Activated T-cell treated with anti-CD3 and anti-CD28 coated beads, Interleukin-2, amount 50 U/mL, for 24 hours (primary cell): ENCODE results near the gene RHOBTB1.
"Not testable (repeated sequence)": the region's sequence is repeated elsewhere in the genome, so short reads cannot be mapped to it uniquely, and the experiment has no call there.

Experiments used
- DNase-seq: peaks from one replicate; pipeline ENCODE4 v3.0.0-alpha.2; 2020
- H3K27ac Mint-ChIP-seq: 2 replicates; pipeline ENCODE4 v1.8.0; 2020; ENCODE audit warnings: mild to moderate bottlenecking, mixed read lengths
- H3K27me3 Mint-ChIP-seq: 2 replicates; pipeline ENCODE4 v1.8.0; 2020; ENCODE audit warnings: mixed read lengths
- H3K36me3 Mint-ChIP-seq: 2 replicates; pipeline ENCODE4 v1.8.0; 2020; ENCODE audit warnings: low read depth, mixed read lengths
- H3K4me1 Mint-ChIP-seq: 2 replicates; pipeline ENCODE4 v1.8.0; 2020; ENCODE audit warnings: low read depth, mixed read lengths
- H3K4me3 Mint-ChIP-seq: 2 replicates; pipeline ENCODE4 v1.8.0; 2020; ENCODE audit warnings: mild to moderate bottlenecking, moderate library complexity, mixed read lengths
- H3K9me3 Mint-ChIP-seq: 2 replicates; pipeline ENCODE4 v1.8.0; 2020; ENCODE audit warnings: mixed read lengths

The RHOBTB1 gene

DNA sequence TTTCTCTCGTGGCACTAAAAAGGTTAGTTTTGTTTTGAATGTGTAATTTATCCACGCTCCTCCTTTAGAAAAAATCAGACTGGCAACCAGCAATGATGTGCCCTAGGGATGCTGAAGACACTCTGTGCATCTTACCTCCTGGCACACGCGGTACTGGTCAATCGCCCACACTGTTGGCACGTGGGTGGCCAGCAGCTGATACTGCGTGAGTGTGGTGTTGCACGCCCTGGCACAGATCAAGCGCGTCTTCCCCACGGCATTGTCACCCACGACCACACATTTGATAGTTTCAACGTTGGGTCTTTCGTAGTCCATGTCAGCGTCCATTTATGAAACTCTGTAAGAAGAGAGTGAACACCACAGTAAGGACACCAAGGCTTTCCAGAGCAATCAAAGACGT, 32.8 kb downstream of the RHOBTB1 start:
- no peaks in the 10 kb centered on the region for H3K36me3 Mint-ChIP-seq
- H3K4me3 Mint-ChIP-seq, result no peak overlapping the region
- H3K27me3 Mint-ChIP-seq, result peaks cover 11% of the 10 kb centered on the region
- H3K4me1 Mint-ChIP-seq, result peaks cover 10% of the 10 kb centered on the region
- H3K9me3 Mint-ChIP-seq, result peaks cover 3% of the 10 kb centered on the region
- DNase-seq, result no peak
- no peak overlapping the region for H3K27ac Mint-ChIP-seq

DNA sequence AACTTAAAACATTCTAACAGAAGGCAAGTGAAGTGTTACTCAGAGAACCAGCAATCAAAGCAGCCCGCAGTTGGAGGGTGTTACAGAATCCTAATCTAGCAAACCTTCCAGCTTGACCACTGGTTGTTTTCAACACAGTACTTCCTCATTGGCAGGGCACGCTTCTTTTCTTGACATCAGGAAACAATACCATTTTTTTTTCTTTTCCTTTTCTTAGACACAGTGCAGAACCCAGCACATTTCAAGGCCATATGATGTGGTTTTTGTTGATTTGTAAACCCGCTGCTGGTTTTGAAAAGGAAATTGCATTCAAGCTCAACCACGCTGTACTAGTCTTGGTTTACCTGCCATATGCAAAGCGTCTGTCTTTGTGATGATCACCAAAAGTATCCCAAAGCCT, 33.4 kb downstream of the RHOBTB1 start:
- no peaks in the 10 kb centered on the region for H3K36me3 Mint-ChIP-seq
- peaks cover 11% of the 10 kb centered on the region for H3K27me3 Mint-ChIP-seq
- H3K4me3 Mint-ChIP-seq, result no peak overlapping the region
- peaks cover 4% of the 10 kb centered on the region for H3K9me3 Mint-ChIP-seq
- DNase-seq, result no peak
- H3K27ac Mint-ChIP-seq, result no peak overlapping the region
- peaks cover 10% of the 10 kb centered on the region for H3K4me1 Mint-ChIP-seq

DNA sequence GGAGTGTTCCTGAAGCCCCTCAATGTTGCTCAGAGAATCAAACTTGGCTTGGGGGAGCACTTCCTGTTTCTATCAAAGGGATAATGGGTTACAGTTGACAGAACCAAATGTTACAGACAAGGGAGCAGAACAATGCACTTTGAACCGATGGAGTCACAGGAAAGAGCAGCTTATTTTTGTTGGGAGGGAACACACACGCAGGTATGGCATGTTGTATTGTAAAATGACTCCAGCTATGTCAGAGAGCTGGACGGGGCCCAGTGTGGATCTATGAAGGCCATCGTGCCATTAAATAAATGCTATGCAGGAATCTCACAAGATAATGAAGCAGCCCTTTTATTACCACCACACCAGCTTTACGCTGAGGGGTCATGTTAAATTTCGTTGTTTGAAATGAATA, 35.1 kb downstream of the RHOBTB1 start:
- no peak for DNase-seq
- H3K27ac Mint-ChIP-seq, result no peak overlapping the region
- H3K4me3 Mint-ChIP-seq, result no peak overlapping the region
- H3K27me3 Mint-ChIP-seq, result peaks cover 15% of the 10 kb centered on the region
- peaks cover 10% of the 10 kb centered on the region for H3K4me1 Mint-ChIP-seq
- no peaks in the 10 kb centered on the region for H3K36me3 Mint-ChIP-seq
- H3K9me3 Mint-ChIP-seq, result peaks cover 5% of the 10 kb centered on the region

DNA sequence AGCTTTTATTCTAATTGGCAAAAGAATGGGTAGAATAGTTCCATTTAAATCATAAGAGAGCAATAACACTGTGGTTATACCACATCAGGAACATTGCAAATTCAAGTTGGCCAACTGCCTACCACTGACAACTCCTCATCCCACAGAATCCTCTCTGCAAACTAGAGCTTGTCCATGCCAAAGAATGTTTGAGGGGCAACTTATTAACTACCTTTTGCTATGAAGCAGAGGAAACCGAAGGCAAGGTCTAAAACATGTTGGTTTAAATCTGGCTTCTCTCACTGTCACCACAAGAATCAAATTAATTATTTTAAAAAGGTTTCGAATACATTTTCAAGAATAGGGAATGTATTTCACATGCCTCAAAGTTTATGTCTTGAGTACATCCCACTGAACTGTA, 36.0 kb downstream of the RHOBTB1 start:
- H3K4me1 Mint-ChIP-seq, result peaks cover 10% of the 10 kb centered on the region
- DNase-seq, result no peak
- no peak overlapping the region for H3K4me3 Mint-ChIP-seq
- peaks cover 5% of the 10 kb centered on the region for H3K9me3 Mint-ChIP-seq
- H3K27ac Mint-ChIP-seq, result no peak overlapping the region
- no peaks in the 10 kb centered on the region for H3K36me3 Mint-ChIP-seq
- H3K27me3 Mint-ChIP-seq, result peaks cover 15% of the 10 kb centered on the region

DNA sequence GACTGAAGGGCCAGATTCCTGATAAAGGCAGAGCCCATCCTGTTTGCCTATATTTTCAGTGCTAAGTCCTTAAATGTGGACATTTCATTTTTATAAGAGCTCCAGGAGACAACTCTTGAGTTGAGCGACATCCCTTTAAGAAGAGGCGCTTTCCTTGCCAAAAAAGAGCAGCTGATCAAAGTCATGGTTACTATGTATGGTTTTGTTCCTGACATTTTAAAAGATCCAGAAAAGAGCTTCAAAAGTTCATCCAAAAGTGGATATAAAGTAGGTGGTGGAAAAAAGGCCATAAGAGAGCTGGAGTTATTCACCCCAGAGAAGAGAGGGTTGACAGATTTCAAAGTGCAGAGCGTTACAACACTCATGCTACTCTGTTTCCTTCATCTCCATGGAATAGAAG, 36.7 kb downstream of the RHOBTB1 start:
- DNase-seq, result no peak
- Mint-ChIP-seq H3K4me3 (no peak overlapping the region), H3K9me3 (peaks cover 5% of the 10 kb centered on the region), H3K4me1 (peaks cover 10% of the 10 kb centered on the region), H3K27me3 (peaks cover 15% of the 10 kb centered on the region), H3K36me3 (no peaks in the 10 kb centered on the region), H3K27ac (no peak overlapping the region)

DNA sequence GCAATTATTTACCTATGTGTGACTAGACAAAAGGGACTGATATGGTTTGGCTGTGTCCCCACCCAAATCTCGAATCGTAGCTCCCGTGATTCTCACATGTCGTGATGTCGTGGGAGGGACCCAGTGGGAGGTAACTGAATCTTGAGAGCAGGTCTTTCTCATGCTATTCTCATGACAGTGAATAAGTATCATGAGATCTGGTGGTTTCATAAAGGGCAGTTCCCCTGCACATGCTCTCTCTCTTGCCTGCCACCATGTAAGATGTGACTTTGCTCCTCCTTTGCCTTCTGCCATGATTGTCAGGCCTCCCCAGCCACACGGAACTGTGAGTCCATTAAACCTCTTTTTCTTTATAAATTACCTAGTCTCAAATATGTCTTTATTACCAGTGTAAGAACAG, 37.2 kb downstream of the RHOBTB1 start:
- not testable (repeated sequence) for H3K4me3 Mint-ChIP-seq, H3K4me1 Mint-ChIP-seq, DNase-seq, H3K9me3 Mint-ChIP-seq, H3K27ac Mint-ChIP-seq, H3K36me3 Mint-ChIP-seq
- peaks cover 15% of the 10 kb centered on the region for H3K27me3 Mint-ChIP-seq

DNA sequence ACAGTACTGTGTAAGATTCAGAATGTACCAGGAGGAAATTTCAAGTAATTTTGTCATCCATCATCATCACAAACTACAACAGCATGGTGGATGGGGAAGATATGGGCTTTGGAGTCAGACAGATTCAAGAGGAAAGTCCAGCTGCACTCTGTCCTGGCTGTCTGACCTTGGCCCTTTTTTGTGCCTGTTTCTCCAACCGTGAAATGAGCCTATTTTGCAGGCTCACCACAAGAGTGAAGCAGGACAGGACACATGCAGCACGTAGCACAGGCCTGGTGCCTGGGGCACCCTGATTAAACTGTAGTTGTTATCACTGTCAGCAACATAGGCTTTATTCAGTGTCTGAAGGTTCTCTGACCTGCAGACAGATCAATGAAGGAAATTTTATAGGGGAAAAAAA, 37.6 kb downstream of the RHOBTB1 start:
- peaks cover 5% of the 10 kb centered on the region for H3K9me3 Mint-ChIP-seq
- no peaks in the 10 kb centered on the region for H3K36me3 Mint-ChIP-seq
- H3K4me1 Mint-ChIP-seq, result peaks cover 10% of the 10 kb centered on the region
- H3K4me3 Mint-ChIP-seq, result no peak overlapping the region
- H3K27ac Mint-ChIP-seq, result no peak overlapping the region
- DNase-seq, result no peak
- H3K27me3 Mint-ChIP-seq, result peaks cover 12% of the 10 kb centered on the region

DNA sequence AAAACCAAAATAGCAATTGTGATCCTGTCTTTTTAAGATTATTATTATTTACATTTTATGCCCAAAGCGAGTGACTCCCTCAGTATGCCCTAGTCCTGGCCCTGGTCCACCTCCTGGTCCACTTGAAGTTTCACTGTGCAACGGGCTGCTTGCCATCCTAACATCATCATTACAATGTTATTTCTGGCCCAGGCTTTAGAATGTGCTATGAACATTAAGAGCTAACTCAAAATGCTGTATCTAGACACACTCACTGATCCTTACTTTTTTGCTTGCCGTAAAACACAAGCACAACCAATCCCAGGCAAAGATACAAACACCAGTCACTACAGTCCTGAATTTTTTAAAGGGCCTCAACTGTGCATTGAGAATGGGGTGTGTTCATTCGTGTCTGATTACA, 38.4 kb downstream of the RHOBTB1 start:
- Mint-ChIP-seq H3K4me1 (peaks cover 3% of the 10 kb centered on the region), H3K9me3 (peaks cover 5% of the 10 kb centered on the region), H3K36me3 (no peaks in the 10 kb centered on the region), H3K27me3 (peaks cover 11% of the 10 kb centered on the region), H3K27ac (no peak overlapping the region), H3K4me3 (no peak overlapping the region)
- DNase-seq, result no peak

DNA sequence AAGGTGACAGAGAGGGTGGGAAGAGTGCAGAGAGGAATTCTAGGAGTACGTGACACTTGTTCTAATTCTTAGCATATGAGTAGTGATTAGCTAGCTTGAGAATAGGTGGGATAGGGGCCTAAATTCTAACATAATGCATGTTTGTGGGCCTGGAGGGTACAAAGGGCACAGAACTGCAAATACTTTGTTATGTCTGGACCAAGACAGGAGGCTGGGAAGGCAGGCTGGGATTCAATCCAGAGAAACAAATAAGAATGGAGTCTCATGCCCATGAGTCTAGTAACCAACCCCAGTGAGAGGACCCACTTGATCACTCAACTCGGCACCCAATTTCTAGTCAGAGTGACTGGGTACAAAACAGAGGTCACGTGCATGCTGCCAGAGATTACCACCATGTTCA, 40.9 kb downstream of the RHOBTB1 start:
- Mint-ChIP-seq H3K9me3 (peaks cover 5% of the 10 kb centered on the region), H3K36me3 (no peaks in the 10 kb centered on the region), H3K4me1 (no peaks in the 10 kb centered on the region), H3K27ac (no peak overlapping the region), H3K4me3 (no peak overlapping the region), H3K27me3 (peaks cover 7% of the 10 kb centered on the region)
- DNase-seq, result no peak

DNA sequence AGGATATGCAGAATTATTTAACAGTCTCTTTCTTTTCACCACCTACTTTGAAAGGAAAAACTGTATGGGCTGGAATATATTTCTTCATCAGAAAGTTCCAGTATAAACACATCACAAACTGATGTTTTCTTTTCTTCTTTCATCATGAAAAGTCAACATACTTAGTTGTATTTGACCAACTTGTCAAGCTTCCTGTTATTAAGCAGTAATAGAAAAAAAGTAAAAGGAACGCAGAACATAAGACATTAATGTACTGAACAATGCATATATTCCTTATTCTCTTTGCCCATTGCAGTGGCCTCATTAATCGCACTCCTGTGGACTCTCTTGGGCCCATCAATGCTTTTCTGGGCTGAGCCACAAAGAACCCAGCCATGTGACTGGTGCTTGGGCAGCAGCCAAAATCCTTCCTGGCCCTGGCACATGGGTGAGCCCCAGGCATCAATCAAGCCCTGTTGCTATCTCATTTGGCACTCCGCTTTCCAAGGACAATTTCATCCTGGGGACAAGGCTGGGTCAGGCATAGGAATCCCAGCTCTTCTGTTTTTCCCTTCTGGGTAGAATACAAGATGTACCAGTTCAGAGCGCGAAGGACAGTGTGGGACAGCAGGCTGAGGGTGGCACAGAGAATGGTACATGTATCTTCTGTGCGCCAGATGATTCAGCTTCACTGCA, 42.3 kb downstream of the RHOBTB1 start:
- no peak overlapping the region for H3K4me3 Mint-ChIP-seq
- no peak overlapping the region for H3K27ac Mint-ChIP-seq
- H3K4me1 Mint-ChIP-seq, result no peaks in the 10 kb centered on the region
- H3K27me3 Mint-ChIP-seq, result peaks cover 7% of the 10 kb centered on the region
- no peaks in the 10 kb centered on the region for H3K36me3 Mint-ChIP-seq
- H3K9me3 Mint-ChIP-seq, result peaks cover 2% of the 10 kb centered on the region
- no peak for DNase-seq

DNA sequence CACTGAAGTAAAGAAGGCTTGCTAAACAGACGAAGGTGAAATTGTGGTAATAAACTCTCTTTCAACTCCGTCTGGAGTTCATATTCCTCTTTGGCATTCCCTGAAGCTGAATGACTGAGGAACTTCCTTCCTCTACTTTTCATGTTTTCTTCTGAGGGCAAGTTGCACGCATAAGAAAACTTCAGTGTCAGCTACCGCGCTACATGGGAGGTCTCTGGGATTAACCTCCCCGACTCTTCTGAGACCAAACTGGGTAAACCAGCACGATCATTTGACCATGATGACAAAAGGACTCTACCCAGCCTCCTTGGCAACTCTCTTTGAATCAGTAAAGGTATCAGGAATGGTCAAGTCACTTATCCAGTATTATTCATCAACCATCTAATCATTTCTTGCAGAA, 44.7 kb downstream of the RHOBTB1 start:
- no peak overlapping the region for H3K4me3 Mint-ChIP-seq
- H3K27ac Mint-ChIP-seq, result no peak overlapping the region
- no peaks in the 10 kb centered on the region for H3K9me3 Mint-ChIP-seq
- H3K27me3 Mint-ChIP-seq, result peaks cover 4% of the 10 kb centered on the region
- no peaks in the 10 kb centered on the region for H3K36me3 Mint-ChIP-seq
- no peak for DNase-seq
- no peaks in the 10 kb centered on the region for H3K4me1 Mint-ChIP-seq

DNA sequence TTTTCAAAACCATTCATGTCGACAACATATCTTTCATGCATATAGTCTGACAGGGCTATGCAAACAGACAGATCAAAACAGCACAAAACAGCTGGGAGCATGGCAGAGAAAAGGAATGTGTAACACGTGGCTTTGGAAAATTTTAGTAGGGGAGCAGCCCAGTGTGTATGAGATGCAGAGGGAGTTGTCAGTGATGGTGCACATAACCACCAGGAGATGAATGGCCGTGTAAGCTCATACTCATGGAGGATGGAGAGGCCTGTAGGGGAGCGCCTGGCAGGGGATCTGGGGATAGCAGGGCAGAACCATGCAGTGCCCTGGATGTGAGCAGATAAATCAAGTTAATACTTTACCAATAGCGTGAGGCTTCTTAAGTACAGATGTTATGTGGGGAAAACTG, 45.7 kb downstream of the RHOBTB1 start:
- Mint-ChIP-seq H3K4me1 (no peaks in the 10 kb centered on the region), H3K27me3 (peaks cover 4% of the 10 kb centered on the region), H3K9me3 (no peaks in the 10 kb centered on the region), H3K4me3 (no peak overlapping the region), H3K27ac (no peak overlapping the region), H3K36me3 (no peaks in the 10 kb centered on the region)
- no peak for DNase-seq

DNA sequence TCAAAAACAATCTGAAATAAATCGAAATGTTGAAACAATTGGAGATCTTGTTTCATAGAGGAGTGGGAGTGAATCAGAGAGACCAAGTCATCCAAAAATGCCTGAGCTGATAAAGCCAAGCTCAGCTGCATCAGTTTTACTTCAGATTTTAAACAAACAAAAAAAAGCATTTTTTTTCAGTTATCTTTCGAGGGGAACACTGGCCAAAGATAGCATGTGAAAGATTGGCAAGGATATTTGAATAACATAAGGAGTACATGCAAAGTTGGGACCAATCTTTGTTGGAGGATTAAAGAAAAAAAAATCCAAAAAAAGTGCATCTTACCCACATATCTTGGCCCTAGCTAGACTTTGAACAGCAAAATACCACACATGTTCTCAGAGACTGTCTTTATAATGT, 47.2 kb downstream of the RHOBTB1 start:
- H3K36me3 Mint-ChIP-seq, result no peaks in the 10 kb centered on the region
- no peaks in the 10 kb centered on the region for H3K9me3 Mint-ChIP-seq
- H3K27me3 Mint-ChIP-seq, result peaks cover 11% of the 10 kb centered on the region
- no peak overlapping the region for H3K4me3 Mint-ChIP-seq
- H3K4me1 Mint-ChIP-seq, result no peaks in the 10 kb centered on the region
- no peak for DNase-seq
- no peak overlapping the region for H3K27ac Mint-ChIP-seq

DNA sequence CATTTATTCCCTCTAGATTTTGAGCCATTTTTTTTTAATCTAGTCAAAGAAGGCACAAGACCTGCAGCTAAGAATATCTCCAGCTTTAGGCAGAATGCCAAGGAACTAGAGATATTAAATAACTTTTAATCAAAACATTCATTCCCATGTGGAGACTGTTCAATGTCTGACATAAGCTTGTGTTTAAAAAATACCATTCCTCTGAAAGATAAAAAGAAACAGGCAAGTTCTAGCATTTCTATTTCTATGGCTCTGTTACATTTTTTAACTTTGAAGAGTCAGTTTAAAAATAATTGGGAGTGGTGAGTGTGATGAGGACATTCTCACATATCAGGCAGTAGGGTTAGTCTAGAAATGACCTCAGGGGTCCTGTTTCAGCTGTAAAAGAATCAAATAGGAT, 48.0 kb downstream of the RHOBTB1 start:
- Mint-ChIP-seq H3K27me3 (peaks cover 12% of the 10 kb centered on the region), H3K27ac (no peak overlapping the region), H3K36me3 (no peaks in the 10 kb centered on the region), H3K4me3 (no peak overlapping the region), H3K9me3 (no peaks in the 10 kb centered on the region), H3K4me1 (no peaks in the 10 kb centered on the region)
- DNase-seq, result no peak

DNA sequence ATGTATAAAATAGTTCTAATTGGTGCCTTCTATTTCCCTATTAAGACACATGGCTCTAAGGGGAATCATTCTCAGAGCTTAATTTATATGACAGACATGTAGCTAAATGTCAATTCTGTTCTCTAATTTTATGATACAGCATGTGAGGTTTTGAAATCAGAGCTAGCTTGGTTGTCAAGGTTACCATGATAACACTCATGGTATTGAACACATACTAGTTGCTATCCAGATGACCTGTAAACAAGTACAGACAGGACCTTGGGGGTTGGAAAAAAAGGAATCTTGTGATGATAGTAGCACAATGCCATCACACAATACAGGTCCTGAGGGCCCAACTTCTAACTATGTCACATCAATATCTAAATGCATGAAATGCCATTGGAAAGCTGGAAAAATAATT, 49.2 kb downstream of the RHOBTB1 start:
- H3K36me3 Mint-ChIP-seq, result no peaks in the 10 kb centered on the region
- no peak overlapping the region for H3K4me3 Mint-ChIP-seq
- no peak for DNase-seq
- no peak overlapping the region for H3K27ac Mint-ChIP-seq
- H3K4me1 Mint-ChIP-seq, result no peaks in the 10 kb centered on the region
- no peaks in the 10 kb centered on the region for H3K9me3 Mint-ChIP-seq
- H3K27me3 Mint-ChIP-seq, result peaks cover 10% of the 10 kb centered on the region

DNA sequence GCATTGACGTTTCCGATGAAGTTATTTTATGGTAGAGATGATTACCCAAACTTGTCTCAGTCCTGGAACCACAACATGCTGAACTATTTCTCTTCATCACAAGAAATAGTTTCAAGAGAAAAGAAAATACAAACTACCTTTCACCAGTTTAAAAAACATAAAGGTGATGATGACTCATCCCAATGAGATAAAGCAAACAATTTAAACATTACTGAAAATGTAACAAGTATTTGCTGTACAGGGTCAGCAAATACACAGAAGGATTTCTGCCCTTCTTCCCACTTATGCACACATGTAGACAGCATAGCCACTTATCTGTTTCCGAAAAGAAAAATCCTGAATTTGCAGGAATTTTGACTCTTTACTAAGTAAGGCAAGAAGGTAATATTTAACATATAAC, 50.8 kb downstream of the RHOBTB1 start:
- Mint-ChIP-seq H3K27ac (no peak overlapping the region), H3K4me3 (no peak overlapping the region), H3K36me3 (no peaks in the 10 kb centered on the region), H3K9me3 (no peaks in the 10 kb centered on the region), H3K4me1 (no peaks in the 10 kb centered on the region), H3K27me3 (peaks cover 10% of the 10 kb centered on the region)
- no peak for DNase-seq
